Left lung (tissue), 10 donors: Measurements from ENCODE around the gene FUT3. TPM values are rescaled to one million over a fixed set of nuclear protein-coding genes. Genes with fewer than 3 reads are reported as not detected.

Source experiments
- ATAC-seq: fragments of 200-7000 bp; cut with Tn5 transposase; one replicate; pipeline ENCODE4 v1.9.1; 2020; ENCODE audit warnings: moderate library complexity
- DNase-seq, 4 donors: peaks; one replicate each; pipeline ENCODE4 v3.0.0-alpha.2; 2013 to 2020
- H3K27ac ChIP-seq, 2 donors: fragments of 200-600 bp; sonication (generic) in 1 of 2; one replicate each; pipeline versions ENCODE4 v1.5.0 to v1.8.0; 2020 to 2021
- H3K27me3 ChIP-seq, 2 donors: fragments of 200-600 bp; sonication (generic) in 1 of 2; one replicate each; pipeline versions ENCODE4 v1.5.0 to v1.8.0; 2020 to 2021
- H3K36me3 ChIP-seq, 2 donors: fragments of 200-600 bp; sonication (generic) in 1 of 2; one replicate each; pipeline versions ENCODE4 v1.5.0 to v1.8.0; 2020 to 2021
- H3K4me1 ChIP-seq, 2 donors: fragments of 200-600 bp; one replicate each; pipeline ENCODE4 v1.8.0; 2021
- H3K4me3 ChIP-seq, 2 donors: fragments of 200-600 bp; sonication (generic) in 1 of 2; one replicate each; pipeline versions ENCODE4 v1.5.0 to v1.8.0; 2020 to 2021; ENCODE audit warnings: mild to moderate bottlenecking in 1 of 2
- H3K9me3 ChIP-seq, 2 donors: fragments of 200-600 bp; sonication (generic) in 1 of 2; one replicate each; pipeline versions ENCODE4 v1.5.0 to v1.8.0; 2020 to 2021
- intact Hi-C, 2 donors: fragments of 100-400 bp; cut with DNase I; formaldehyde crosslinking; loops; one replicate each; pipeline versions ENCODE4 v1.11.2 to v1.14.2; 2022
- polyA plus RNA-seq, 6 donors: library from polyadenylated mRNA; unstranded; fragments of 120-200 nt; gene quantifications; one replicate each; pipeline ENCODE4 v1.2.1, GENCODE V29; 2013; ENCODE audit not compliant: insufficient read length in 6 of 6
- total RNA-seq, 2 donors: library from RNA; stranded (reverse); fragmentation: NEBNext Ultra II Directional; extraction: Animal tissue kit (Norgen Biotek cat#: 25700); gene quantifications; one replicate each; pipeline ENCODE4 v1.2.1, GENCODE V29; 2021
- TF ChIP-seq, protein P1 (sequence below), 2 donors: fragments of 200-600 bp; sonication (generic) in 1 of 2; IDR thresholded peaks; one replicate each; pipeline versions ENCODE4 v1.5.0 to v1.8.0; 2021; ENCODE audit warnings: antibody characterized with exemption in 2 of 2
- donor health status: DM: no; HTN: yes; CAD: no.
- donor health status: DM: no; HTN: no; CAD: no.

Gene FUT3
- total and polyA plus RNA-seq, 8 donors: 0.28 to 31.4 (median 0.51) TPM; not detected in 2

DNA sequence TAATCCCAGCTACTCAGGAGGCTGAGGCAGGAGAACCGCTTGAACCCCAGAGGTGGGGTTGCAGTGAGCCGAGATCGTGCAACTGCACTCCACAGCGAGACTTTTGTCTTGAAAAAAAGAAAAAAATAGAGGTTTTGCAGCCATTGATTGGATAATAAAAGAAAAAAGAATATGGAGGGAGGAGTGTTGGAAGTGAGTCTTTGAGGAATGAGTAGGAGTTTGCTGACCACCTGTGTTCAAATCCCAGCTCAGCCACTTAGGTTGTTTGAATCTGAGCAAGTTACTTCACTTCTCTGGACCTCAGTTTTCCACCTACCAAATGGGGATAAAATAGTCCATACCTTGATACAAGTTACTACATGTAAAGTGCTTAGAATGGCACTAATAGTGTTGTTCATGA, 40.1 kb downstream of the FUT3 start:
- no peak overlapping the region for H3K4me3 ChIP-seq
- peaks cover 0 to 24% of the 10 kb centered on the region in 2 donors for H3K27me3 ChIP-seq
- H3K36me3 ChIP-seq: no peaks in the 10 kb centered on the region
- no peak overlapping the region for H3K27ac ChIP-seq
- H3K4me1 ChIP-seq: no peaks in the 10 kb centered on the region
- intact Hi-C loops: no loop called here
- DNase-seq (no peak), ATAC-seq (no peak)
- TF ChIP-seq, protein P1, sequence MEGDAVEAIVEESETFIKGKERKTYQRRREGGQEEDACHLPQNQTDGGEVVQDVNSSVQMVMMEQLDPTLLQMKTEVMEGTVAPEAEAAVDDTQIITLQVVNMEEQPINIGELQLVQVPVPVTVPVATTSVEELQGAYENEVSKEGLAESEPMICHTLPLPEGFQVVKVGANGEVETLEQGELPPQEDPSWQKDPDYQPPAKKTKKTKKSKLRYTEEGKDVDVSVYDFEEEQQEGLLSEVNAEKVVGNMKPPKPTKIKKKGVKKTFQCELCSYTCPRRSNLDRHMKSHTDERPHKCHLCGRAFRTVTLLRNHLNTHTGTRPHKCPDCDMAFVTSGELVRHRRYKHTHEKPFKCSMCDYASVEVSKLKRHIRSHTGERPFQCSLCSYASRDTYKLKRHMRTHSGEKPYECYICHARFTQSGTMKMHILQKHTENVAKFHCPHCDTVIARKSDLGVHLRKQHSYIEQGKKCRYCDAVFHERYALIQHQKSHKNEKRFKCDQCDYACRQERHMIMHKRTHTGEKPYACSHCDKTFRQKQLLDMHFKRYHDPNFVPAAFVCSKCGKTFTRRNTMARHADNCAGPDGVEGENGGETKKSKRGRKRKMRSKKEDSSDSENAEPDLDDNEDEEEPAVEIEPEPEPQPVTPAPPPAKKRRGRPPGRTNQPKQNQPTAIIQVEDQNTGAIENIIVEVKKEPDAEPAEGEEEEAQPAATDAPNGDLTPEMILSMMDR (IDR thresholded peaks at IDR 0.05): no peak
- no peaks in the 10 kb centered on the region for H3K9me3 ChIP-seq

DNA sequence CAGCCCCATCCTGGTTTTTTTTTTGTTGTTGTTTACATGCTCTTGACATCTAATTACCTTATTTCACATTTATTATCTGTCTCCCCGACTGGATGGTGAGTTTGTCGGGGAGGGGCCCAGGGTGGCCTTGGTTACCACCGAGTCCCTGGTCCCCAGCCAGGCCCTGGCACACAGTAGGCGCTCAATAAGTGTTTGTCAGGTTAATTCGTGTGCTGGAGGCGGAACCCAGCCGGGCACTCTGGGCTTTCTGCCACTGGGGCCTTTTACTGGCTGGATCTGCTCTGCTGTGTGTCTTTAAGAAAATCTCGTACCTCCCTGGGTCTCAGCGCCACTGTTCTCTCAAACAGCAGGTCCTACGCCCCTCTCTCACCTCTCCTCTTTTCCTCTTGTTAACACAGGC, 41.8 kb downstream of the FUT3 start:
- intact Hi-C loops: loop anchor here in 1 of 2 donors (5.0 kb wide), 1 partner anchor 83 kb away; no protein-coding TSS in a partner anchor
- H3K4me3 ChIP-seq: no peak overlapping the region
- ATAC-seq (no peak), DNase-seq (no peak)
- TF ChIP-seq, protein P1 (IDR thresholded peaks at IDR 0.05): no peak
- H3K4me1 ChIP-seq: peaks cover 0 to 12% of the 10 kb centered on the region in 2 donors
- no peaks in the 10 kb centered on the region for H3K36me3 ChIP-seq
- H3K9me3 ChIP-seq: no peaks in the 10 kb centered on the region
- H3K27me3 ChIP-seq: peaks cover 3 to 31% of the 10 kb centered on the region in 2 donors
- H3K27ac ChIP-seq: no peak overlapping the region

DNA sequence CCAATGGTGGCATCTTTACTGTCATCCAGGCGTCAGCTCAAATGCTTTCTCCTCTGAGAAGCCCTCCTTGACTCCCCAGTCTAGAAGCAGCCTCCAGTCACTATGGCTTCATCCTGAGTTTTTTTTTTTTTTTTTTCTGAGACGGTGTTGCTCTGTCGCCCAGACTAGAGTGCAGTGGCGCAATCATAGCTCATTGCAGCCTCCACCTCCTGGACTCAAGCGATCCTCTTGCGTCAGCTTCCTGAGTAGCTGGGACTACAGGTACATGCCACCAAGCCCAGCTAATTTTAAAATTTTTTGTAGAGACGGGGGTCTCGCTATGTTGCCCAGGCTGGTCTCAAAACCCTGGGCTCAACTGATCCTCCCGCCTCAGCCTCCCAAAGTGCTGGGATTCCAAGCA, 42.2 kb downstream of the FUT3 start:
- no peaks in the 10 kb centered on the region for H3K36me3 ChIP-seq
- H3K27ac ChIP-seq: no peak overlapping the region
- H3K4me3 ChIP-seq: no peak overlapping the region
- no peaks in the 10 kb centered on the region for H3K9me3 ChIP-seq
- no peak for DNase-seq
- TF ChIP-seq, protein P1 (IDR thresholded peaks at IDR 0.05): no peak
- ATAC-seq: peak; percentile 15
- peaks cover 5 to 31% of the 10 kb centered on the region in 2 donors for H3K27me3 ChIP-seq
- intact Hi-C loops: loop anchor here in 1 of 2 donors (5.0 kb wide), 1 partner anchor 83 kb away; no protein-coding TSS in a partner anchor
- peaks cover 1 to 16% of the 10 kb centered on the region in 2 donors for H3K4me1 ChIP-seq

DNA sequence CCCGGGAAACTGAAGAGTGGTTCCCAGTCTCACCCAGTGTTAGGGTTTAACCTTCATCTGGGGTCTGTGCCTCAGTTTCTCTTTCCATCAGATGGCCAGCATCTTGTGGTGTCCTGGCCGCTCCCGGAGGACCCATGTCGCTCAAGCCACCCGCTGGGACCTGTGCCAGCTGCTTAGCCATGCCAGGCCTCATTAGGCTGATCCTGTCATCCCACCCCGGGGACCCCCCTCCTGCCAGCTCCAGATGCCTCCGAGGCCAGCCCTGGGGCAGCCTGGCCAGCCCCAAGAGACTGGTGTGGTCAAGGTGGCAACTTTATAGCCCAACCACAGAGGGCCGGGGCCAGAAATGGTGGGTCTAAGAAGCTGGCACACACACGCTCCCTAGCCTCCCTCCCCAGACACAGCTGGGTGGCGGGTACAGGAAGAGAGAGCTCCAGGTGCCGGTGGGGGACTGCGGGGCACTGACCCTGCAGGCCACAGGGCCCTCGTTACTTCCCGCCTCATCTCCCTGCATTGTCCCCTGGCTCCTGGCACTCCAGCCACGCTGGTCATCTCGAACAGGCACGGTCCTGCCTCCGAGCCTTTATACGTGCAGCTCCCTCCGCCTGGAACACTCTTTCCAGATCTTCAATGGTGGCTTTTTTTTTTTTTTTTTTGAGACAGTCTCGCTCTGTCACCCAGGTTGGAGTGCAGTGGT, 43.0 kb downstream of the FUT3 start:
- no peak overlapping the region for H3K27ac ChIP-seq
- intact Hi-C loops: loop anchor here in 1 of 2 donors (5.0 kb wide), 1 partner anchor 84 kb away; no protein-coding TSS in a partner anchor
- no peak overlapping the region for H3K4me3 ChIP-seq
- H3K36me3 ChIP-seq: no peaks in the 10 kb centered on the region
- H3K9me3 ChIP-seq: no peaks in the 10 kb centered on the region
- DNase-seq: no peak
- TF ChIP-seq, protein P1 (IDR thresholded peaks at IDR 0.05): no peak
- peaks cover 9 to 24% of the 10 kb centered on the region in 2 donors for H3K4me1 ChIP-seq
- no peak for ATAC-seq
- peaks cover 9 to 36% of the 10 kb centered on the region in 2 donors for H3K27me3 ChIP-seq

DNA sequence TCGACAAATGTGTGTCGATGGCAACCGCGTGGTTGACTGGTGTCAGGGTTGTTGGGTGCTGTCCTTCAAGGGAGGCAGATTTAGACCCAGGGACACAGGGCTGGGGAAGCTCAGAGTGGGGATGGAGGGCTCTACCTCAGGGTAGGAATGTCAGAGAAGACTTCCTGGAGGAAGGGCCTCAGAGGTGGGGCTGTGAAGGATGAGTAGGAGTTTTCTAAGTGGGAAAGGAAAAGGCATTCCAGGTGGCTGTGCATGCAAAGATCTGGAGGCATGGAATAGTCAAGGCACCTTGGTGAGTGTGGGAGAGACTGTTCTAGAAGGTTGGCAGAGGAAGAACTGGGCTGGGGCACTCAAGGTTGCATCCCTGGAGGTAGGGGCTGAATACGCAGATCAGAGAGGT, 44.3 kb downstream of the FUT3 start:
- Histone ChIP-seq H3K27ac (no peak overlapping the region), H3K9me3 (no peaks in the 10 kb centered on the region), H3K4me3 (no peak overlapping the region), H3K4me1 (peaks cover 10 to 28% of the 10 kb centered on the region in 2 donors), H3K36me3 (no peaks in the 10 kb centered on the region), H3K27me3 (peaks cover 13 to 50% of the 10 kb centered on the region in 2 donors)
- TF ChIP-seq, protein P1 (IDR thresholded peaks at IDR 0.05): no peak
- intact Hi-C loops: loop anchor here in 1 of 2 donors (5.0 kb wide), 1 partner anchor 85 kb away; no protein-coding TSS in a partner anchor
- no peak for DNase-seq
- ATAC-seq: no peak
